H1 (cell line): ENCODE data around the gene CLEC16A. TPM values are rescaled to one million over a fixed set of nuclear protein-coding genes. Genes with fewer than 3 reads are reported as not detected.

Source experiments
- CTCF ChIA-PET: fragments of 300-600 bp; sonication (Branson Sonifier 250); formaldehyde crosslinking; loops from one replicate; lab custom pipeline; 2021; ENCODE audit not compliant: partially characterized antibody; lab: Charles Lee
- POLR2A ChIA-PET: fragments of 300-600 bp; sonication (Branson Sonifier 250); formaldehyde crosslinking; loops from one replicate; lab custom pipeline; 2021; ENCODE audit warnings: inconsistent platforms; ENCODE audit not compliant: partially characterized antibody; lab: Charles Lee
- DNase-seq, 2 experiments: peaks; one replicate each; pipeline versions ENCODE4 v3.0.0 to v3.0.0-alpha.2; 2010 to 2022; ENCODE audit warnings: low spot score in 2 of 2, low read depth in 1 of 2, mixed read lengths in 1 of 2
- FAIRE-seq: peaks from 2 replicates; lab custom pipeline; 2011; peaks lifted over from hg19 to GRCh38; lab: Jason Lieb, UNC
- H2AFZ ChIP-seq: 2 replicates; pipeline ENCODE4 v1.8.1; 2012; ENCODE audit warnings: low read length, inconsistent platforms
- H2AK5ac ChIP-seq: 2 replicates; pipeline ENCODE4 v1.6.1; 2013; ENCODE audit warnings: low read depth, low read length
- H2BK120ac ChIP-seq: replicated peaks from 2 replicates; pipeline ENCODE3; 2013; ENCODE audit warnings: low read depth, low read length, inconsistent platforms
- H2BK12ac ChIP-seq: 2 replicates; pipeline ENCODE4 v1.6.1; 2013; ENCODE audit warnings: low read depth, low read length
- H2BK15ac ChIP-seq: 2 replicates; pipeline ENCODE4 v1.6.1; 2013; ENCODE audit warnings: low read length
- H2BK20ac ChIP-seq: 2 replicates; pipeline ENCODE4 v1.6.1; 2013; ENCODE audit warnings: low read length
- H2BK5ac ChIP-seq: 2 replicates; pipeline ENCODE4 v1.6.1; 2013; ENCODE audit warnings: low read depth, low read length
- H3K14ac ChIP-seq: 2 replicates; pipeline ENCODE4 v1.6.1; 2013; ENCODE audit warnings: inconsistent platforms; ENCODE audit not compliant: insufficient read length
- H3K18ac ChIP-seq: 2 replicates; pipeline ENCODE4 v1.6.1; 2013; ENCODE audit warnings: low read length; ENCODE audit errors: extremely low read depth
- H3K23ac ChIP-seq: 2 replicates; pipeline ENCODE4 v1.6.1; 2013; ENCODE audit warnings: inconsistent platforms; ENCODE audit not compliant: insufficient read length
- H3K23me2 ChIP-seq: 2 replicates; pipeline ENCODE4 v1.6.1; 2013; ENCODE audit warnings: low read depth, low read length
- H3K27ac ChIP-seq: 2 replicates; pipeline ENCODE4 v1.6.1; 2011; ENCODE audit warnings: low read depth, low read length, inconsistent platforms
- H3K27me3 ChIP-seq, 4 experiments: replicated peaks in 1 of 4; 1 replicate in 1 of 4; 2 replicates in 3 of 4; pipeline versions ENCODE4 v1.6.1 to v1.8.1; 2011 to 2013; ENCODE audit warnings: low read length in 3 of 4, mild to moderate bottlenecking in 3 of 4, inconsistent platforms in 2 of 4, mixed read lengths in 2 of 4, moderate library complexity in 1 of 4; ENCODE audit not compliant: control insufficient read depth in 3 of 4, insufficient read depth in 3 of 4; ENCODE audit errors: extremely low read depth in 1 of 4
- H3K36me3 ChIP-seq, 4 experiments: 2 replicates each; pipeline versions ENCODE4 v1.6.1 to v1.8.1; 2011 to 2013; ENCODE audit warnings: mild to moderate bottlenecking in 4 of 4, low read length in 3 of 4, moderate library complexity in 2 of 4, control low read depth in 1 of 4, inconsistent platforms in 1 of 4; ENCODE audit not compliant: insufficient read depth in 4 of 4, control insufficient read depth in 2 of 4
- H3K4ac ChIP-seq: replicated peaks from 2 replicates; pipeline ENCODE3; 2013; ENCODE audit warnings: low read length, low read depth, mixed read lengths, inconsistent platforms; ENCODE audit not compliant: insufficient read length
- H3K4me1 ChIP-seq, 4 experiments: replicated peaks in 1 of 4; 1 replicate in 1 of 4; 2 replicates in 3 of 4; pipeline versions ENCODE4 v1.6.1 to v1.8.1; 2011 to 2013; ENCODE audit warnings: low read length in 3 of 4, inconsistent platforms in 2 of 4, mixed read lengths in 1 of 4; ENCODE audit not compliant: insufficient read depth in 4 of 4, control insufficient read depth in 3 of 4
- H3K4me2 ChIP-seq, 2 experiments: 2 replicates each; pipeline versions ENCODE4 v1.6.1 to v1.8.1; 2011 to 2013; ENCODE audit warnings: low read depth in 2 of 2, low read length in 2 of 2, control low read depth in 1 of 2, inconsistent platforms in 1 of 2, mild to moderate bottlenecking in 1 of 2; ENCODE audit not compliant: insufficient read depth in 1 of 2
- H3K4me3 ChIP-seq, 4 experiments: fragments of 200-600, 300-600 bp in 1 of 4; sonication (generic), shearing (Covaris generic), sonication (Bioruptor Twin) in 1 of 4; 2 replicates each; pipeline versions ENCODE4 v1.5.1 to v1.8.1; 2011 to 2016; ENCODE audit warnings: low read length in 4 of 4, low read depth in 3 of 4, control low read depth in 2 of 4, inconsistent platforms in 2 of 4, mild to moderate bottlenecking in 2 of 4, mixed read lengths in 1 of 4, moderate library complexity in 1 of 4; ENCODE audit not compliant: insufficient read depth in 2 of 4; ENCODE audit errors: extremely low read depth in 1 of 4
- H3K56ac ChIP-seq: replicated peaks from 2 replicates; pipeline ENCODE3; 2013; ENCODE audit warnings: low read depth, mild to moderate bottlenecking, mixed read lengths, low read length, inconsistent platforms; ENCODE audit not compliant: insufficient read length
- H3K79me1 ChIP-seq: 2 replicates; pipeline ENCODE4 v1.6.1; 2013; ENCODE audit warnings: low read depth, low read length, control low read depth
- H3K79me2 ChIP-seq, 2 experiments: 2 replicates each; pipeline versions ENCODE4 v1.6.1 to v1.8.1; 2012 to 2013; ENCODE audit warnings: low read length in 2 of 2, mild to moderate bottlenecking in 2 of 2, inconsistent platforms in 1 of 2; ENCODE audit not compliant: insufficient read depth in 2 of 2, control insufficient read depth in 1 of 2
- H3K9ac ChIP-seq, 4 experiments: replicated peaks in 1 of 4; 1 replicate in 1 of 4; 2 replicates in 3 of 4; pipeline versions ENCODE4 v1.6.1 to v1.8.1; 2011 to 2013; ENCODE audit warnings: low read depth in 3 of 4, low read length in 3 of 4, control low read depth in 2 of 4, mild to moderate bottlenecking in 2 of 4, moderate library complexity in 2 of 4, inconsistent platforms in 1 of 4; ENCODE audit errors: extremely low read depth in 1 of 4
- H3K9me3 ChIP-seq, 2 experiments: 2 replicates each; pipeline versions ENCODE4 v1.6.1 to v1.8.1; 2012 to 2013; ENCODE audit warnings: mild to moderate bottlenecking in 2 of 2, moderate library complexity in 2 of 2, control low read depth in 1 of 2, inconsistent platforms in 1 of 2, low read depth in 1 of 2, low read length in 1 of 2, mixed read lengths in 1 of 2; ENCODE audit not compliant: insufficient read depth in 2 of 2
- H4K20me1 ChIP-seq, 2 experiments: replicated peaks in 1 of 2; 2 replicates each; pipeline versions ENCODE3 to v1.8.1; 2011 to 2013; ENCODE audit warnings: inconsistent platforms in 2 of 2, low read length in 2 of 2, mild to moderate bottlenecking in 1 of 2; ENCODE audit not compliant: insufficient read depth in 2 of 2, control insufficient read depth in 1 of 2
- H4K5ac ChIP-seq: 2 replicates; pipeline ENCODE4 v1.6.1; 2013; ENCODE audit warnings: low read length, low read depth, mixed read lengths, inconsistent platforms; ENCODE audit not compliant: insufficient read length
- H4K8ac ChIP-seq: 2 replicates; pipeline ENCODE4 v1.8.0; 2013; ENCODE audit warnings: mild to moderate bottlenecking, moderate library complexity, low read length, inconsistent platforms; ENCODE audit not compliant: insufficient read depth; ENCODE audit errors: extremely low read depth
- H4K91ac ChIP-seq: replicated peaks from 2 replicates; pipeline ENCODE3; 2013; ENCODE audit warnings: low read length, mixed read lengths, inconsistent platforms; ENCODE audit not compliant: insufficient read length
- CBX5 ChIP-seq: fragments of 300-800, 300-1000 bp; sonication (generic); IDR thresholded peaks from 2 replicates; pipeline ENCODE4 v1.7.1; 2016; ENCODE audit warnings: antibody characterized with exemption, low read length, low read depth
- CBX8 ChIP-seq: fragments of 300-800, 300-1000 bp; sonication (generic); IDR thresholded peaks from 2 replicates; pipeline ENCODE4 v1.7.1; 2016; ENCODE audit warnings: low read depth, low read length, borderline replicate concordance
- CHD2 ChIP-seq: IDR thresholded peaks from 2 replicates; pipeline ENCODE4 v1.6.1; 2012; ENCODE audit warnings: low read length, improper control_type of control experiment
- RXRA ChIP-seq: IDR thresholded peaks from 2 replicates; pipeline ENCODE4 v1.6.1; 2011; ENCODE audit warnings: low read depth, mild to moderate bottlenecking, low read length, moderate library complexity; ENCODE audit not compliant: insufficient read depth
- WGBS, 2 experiments: shearing (Covaris generic) in 1 of 2; methylation state at CpG; one replicate each; pipeline versions ENCODE4 v1.1.6 to v1.1.7; 2013 to 2015; ENCODE audit warnings: low lambda C conversion rate in 2 of 2, mixed read lengths in 2 of 2, inconsistent platforms in 1 of 2, low coverage in 1 of 2, missing lambda C conversion rate in 1 of 2; ENCODE audit not compliant: insufficient replicate concordance in 2 of 2, insufficient coverage in 1 of 2, insufficient read length in 1 of 2; ENCODE audit errors: extremely low coverage in 1 of 2, missing lambda C conversion rate in 1 of 2; 5-methylcytosine and 5-hydroxymethylcytosine counted together
- polyA plus RNA-seq, 7 experiments: library from polyadenylated mRNA; depleted of rRNA in 3 of 7; stranded (reverse) in 5 of 7; unstranded in 2 of 7; fragments of >200 nt in 5 of 7; fragments of 200-250 nt in 2 of 7; gene quantifications; 1 replicate in 5 of 7; 2 replicates in 1 of 7; 4 replicates in 1 of 7; pipeline versions ENCODE4 v1.2.1 to v1.2.3, GENCODE V29; 2011 to 2013; ENCODE audit warnings: missing spikeins in 2 of 7, mixed read lengths in 2 of 7
- total RNA-seq: library from RNA; stranded (reverse); fragmentation: NEBNext Ultra II Directional; extraction: Animal tissue kit (Norgen Biotek cat#: 25700); gene quantifications from 2 replicates; pipeline ENCODE4 v1.2.1, GENCODE V29; 2021

Gene CLEC16A
- total and polyA plus RNA-seq, 2 of the 8 experiments (the other 6 are each of a cell fraction or from before 2014, with no cell fraction given), result 7.6 to 19.3 TPM

DNA sequence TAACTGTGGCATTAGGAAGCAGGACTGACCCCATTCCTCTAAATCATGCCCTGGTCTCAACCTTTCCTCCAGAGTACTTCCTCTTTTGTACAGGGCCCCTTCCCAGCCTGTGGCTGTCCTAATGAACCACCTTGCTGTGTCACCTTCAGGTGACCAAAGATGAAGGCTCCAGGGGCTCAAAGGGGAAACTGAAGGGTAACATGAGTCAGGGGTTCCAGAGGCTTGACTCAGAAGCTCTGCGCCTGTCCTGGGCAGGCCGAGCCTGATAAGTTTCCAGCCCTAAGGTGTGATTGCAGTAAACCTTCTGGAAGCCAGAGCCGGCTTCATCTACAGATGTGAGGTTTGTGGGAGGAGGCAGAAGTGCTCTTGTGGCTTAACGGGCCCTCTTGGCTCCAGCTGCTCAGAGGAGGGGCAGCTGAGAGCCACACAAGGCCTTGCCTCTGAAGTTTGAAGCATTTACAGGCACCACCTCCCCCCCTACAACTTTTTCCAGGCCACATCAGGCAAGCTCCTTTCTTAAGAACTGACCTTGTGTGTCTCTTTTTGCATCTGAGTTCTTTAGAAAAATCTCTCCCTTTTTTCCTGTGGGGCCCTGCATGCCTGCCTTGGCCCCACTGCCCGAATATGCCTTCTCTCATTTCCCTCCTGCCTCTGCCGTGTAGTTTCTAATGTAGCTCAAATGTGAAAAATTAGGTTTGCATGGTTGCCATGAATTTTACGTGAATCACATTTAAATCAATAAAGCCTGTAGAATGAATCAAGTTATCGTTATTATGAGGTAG lies 149.9 kb downstream of the CLEC16A start:
- TF ChIP-seq CBX8 (no peak), RXRA (no peak), CBX5 (no peak), CHD2 (no peak)
- H3K23me2 ChIP-seq, result no peaks in the 10 kb centered on the region
- no peak overlapping the region for H3K23ac ChIP-seq
- H3K36me3 ChIP-seq, result no peaks in the 10 kb centered on the region
- 86% methylated on average over 8 of the region's 8 CpGs; no CpG with 5 or more reads in 1 of the 2 experiments for WGBS, 2 experiments
- H3K4me2 ChIP-seq, result no peak overlapping the region
- no peaks in the 10 kb centered on the region for H3K9me3 ChIP-seq
- H3K56ac ChIP-seq, result no peak overlapping the region
- no peak overlapping the region for H2BK15ac ChIP-seq
- no peaks in the 10 kb centered on the region for H4K20me1 ChIP-seq
- no peak overlapping the region for H3K4me3 ChIP-seq
- no peak overlapping the region for H2AFZ ChIP-seq
- DNase-seq, result no peak
- no peak overlapping the region for H4K5ac ChIP-seq
- H3K18ac ChIP-seq, result no peak overlapping the region
- ChIA-PET CTCF (interaction anchor here (1.0 to 1.6 kb wide), 6 partner anchors 21 to 163 kb away, joined by 3 to 4 read pairs (median 3); no protein-coding TSS in a partner anchor), POLR2A (interaction anchor here (1.1 to 1.3 kb wide), 2 partner anchors 38 to 87 kb away, joined by 3 to 4 read pairs; no protein-coding TSS in a partner anchor)
- H2BK20ac ChIP-seq, result no peak overlapping the region
- H2BK12ac ChIP-seq, result no peak overlapping the region
- H3K79me2 ChIP-seq, result no peaks in the 10 kb centered on the region
- no peak overlapping the region for H3K14ac ChIP-seq
- no peaks in the 10 kb centered on the region for H3K27me3 ChIP-seq
- no peak overlapping the region for H2AK5ac ChIP-seq
- H3K4me1 ChIP-seq, result no peaks in the 10 kb centered on the region
- H3K9ac ChIP-seq, result no peak overlapping the region
- FAIRE-seq, result no peak
- no peak overlapping the region for H2BK5ac ChIP-seq
- no peak overlapping the region for H4K91ac ChIP-seq
- H4K8ac ChIP-seq, result no peak overlapping the region
- H3K4ac ChIP-seq, result no peak overlapping the region
- no peak overlapping the region for H3K27ac ChIP-seq
- no peaks in the 10 kb centered on the region for H3K79me1 ChIP-seq
- H2BK120ac ChIP-seq, result no peak overlapping the region
